IPS-18c (cell line): ENCODE data around the gene EFCAB12.
A peak's percentile ranks its signal among the peaks of the same experiment; 100 is the strongest.
"Not testable (repeated sequence)": the region's sequence is repeated elsewhere in the genome, so short reads cannot be mapped to it uniquely, and the experiment has no call there.

Experiments
- H3K4me3 ChIP-seq: 2 replicates; pipeline ENCODE4 v1.7.0; 2013; ENCODE audit warnings: low read depth, mild to moderate bottlenecking, low read length, moderate library complexity; ENCODE audit not compliant: insufficient read depth
- H3K9me3 ChIP-seq: one replicate; pipeline ENCODE4 v1.6.1; 2013; ENCODE audit warnings: mild to moderate bottlenecking, low read length, moderate library complexity; ENCODE audit not compliant: control insufficient read depth, insufficient read depth

The EFCAB12 gene

DNA sequence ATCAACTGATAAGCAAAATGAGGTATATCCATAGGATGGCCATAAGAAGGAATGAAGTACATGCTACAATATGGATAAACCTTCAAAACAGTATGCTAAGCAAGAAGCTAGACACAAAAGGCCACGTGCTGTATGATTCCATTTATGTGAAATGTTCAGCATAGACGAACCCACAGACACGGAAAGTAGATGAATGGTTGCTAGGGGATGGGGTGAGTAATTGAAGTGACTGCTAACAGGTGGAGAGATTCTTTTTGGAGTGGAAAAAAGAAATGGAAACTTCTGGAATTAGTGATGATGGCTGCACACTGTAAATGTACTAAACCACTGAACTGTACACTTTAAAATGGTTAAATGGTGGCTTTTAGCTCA, 630 bp upstream of the EFCAB12 start:
- Histone ChIP-seq H3K9me3 (no peaks in the 10 kb centered on the region), H3K4me3 (no peak overlapping the region; the same call in 1 of the 2 replicates)

DNA sequence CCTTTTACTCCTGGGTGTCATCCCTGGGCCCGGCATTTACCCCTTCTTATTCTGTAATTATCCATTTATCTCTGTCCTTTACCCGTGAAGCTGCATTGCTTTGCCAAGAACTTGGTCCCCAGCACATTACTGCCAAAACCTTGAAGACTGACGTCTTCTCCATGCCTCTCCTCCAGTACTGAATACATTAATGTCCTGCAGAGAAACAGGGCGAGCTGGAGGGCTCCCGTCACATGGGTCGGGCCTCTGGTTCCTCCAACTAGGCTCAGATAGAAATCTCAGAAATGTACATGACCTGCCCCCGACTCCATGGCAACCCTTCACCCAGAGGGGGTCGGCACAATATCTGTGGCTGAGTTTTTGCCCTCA, 445 bp downstream of the EFCAB12 start:
- Histone ChIP-seq H3K4me3 (peak overlapping the region; percentile 71), H3K9me3 (no peaks in the 10 kb centered on the region)

DNA sequence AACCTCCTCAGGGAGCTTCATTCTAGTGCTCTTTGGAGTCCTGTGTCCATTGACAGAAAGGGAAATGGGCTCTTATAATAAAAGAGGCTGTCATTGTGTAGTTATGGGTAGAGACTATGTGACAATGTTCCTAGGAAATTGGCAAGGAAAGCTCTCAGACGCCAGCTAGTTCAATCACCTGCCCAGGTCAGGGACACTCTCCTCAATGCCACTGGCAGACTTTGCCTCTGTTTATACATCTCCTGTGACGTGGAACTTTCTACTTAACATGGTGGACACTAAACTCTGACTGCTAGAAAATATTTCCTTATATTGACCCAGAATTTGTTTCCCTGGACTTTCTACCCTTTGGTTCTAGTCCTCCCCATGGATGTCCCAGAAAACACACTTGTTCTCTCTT, 2.8 kb downstream of the EFCAB12 start:
- Histone ChIP-seq H3K4me3 (no peak overlapping the region), H3K9me3 (no peaks in the 10 kb centered on the region)

DNA sequence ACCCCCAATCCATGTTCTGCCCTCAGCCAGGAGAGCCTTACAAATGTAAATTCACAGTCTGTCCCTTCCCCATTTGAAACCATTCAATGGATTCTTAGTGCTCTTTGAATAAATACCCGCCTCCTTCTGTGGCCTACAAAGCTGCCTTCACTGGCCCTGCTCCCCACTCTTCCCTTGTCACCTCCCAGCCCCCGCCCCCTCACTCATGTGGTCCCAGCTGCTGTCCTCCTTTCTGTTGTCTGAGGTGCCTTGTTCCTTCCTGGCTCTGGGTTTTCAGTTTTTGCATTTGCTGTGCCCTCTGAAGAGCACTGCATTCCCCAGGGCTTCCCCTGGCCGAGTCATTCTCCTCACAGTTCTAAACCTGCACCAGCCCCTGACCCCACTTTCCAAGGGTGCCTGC, 3.2 kb downstream of the EFCAB12 start:
- no peak overlapping the region for H3K4me3 ChIP-seq

DNA sequence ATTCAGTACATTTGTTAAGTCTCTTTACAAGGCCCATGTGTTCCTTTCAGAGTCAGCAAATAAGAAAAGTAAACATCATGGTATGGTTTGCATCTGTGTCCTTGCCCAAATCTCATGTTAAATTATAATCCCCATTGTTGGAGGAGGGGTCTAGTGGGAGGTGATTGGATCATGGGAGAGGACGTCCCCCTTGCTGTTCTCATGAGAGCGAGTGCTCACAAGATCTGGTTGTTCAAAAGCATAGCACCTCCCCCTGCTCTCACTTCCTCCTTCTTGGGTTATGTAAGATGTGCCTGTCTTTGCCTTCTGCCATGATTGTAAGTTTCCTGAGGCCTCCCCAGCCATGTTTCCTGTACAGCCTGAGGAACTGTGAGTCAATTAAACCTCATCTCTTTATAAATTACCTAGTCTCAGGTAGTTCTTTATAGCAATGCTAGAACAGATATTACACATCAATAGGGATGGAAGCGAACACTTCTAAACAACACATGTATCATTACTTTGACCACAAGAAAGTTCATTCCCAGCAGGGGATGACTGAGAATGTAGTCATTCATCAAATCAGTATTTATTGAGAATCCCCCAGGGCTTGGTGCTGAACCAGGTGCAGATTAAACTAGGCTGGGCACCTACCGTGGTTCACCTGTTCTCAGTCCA, 4.1 kb downstream of the EFCAB12 start:
- H3K4me3 ChIP-seq = no peak overlapping the region
- H3K9me3 ChIP-seq = no peaks in the 10 kb centered on the region

More for the DNA sequence above, 3.2 kb downstream of the EFCAB12 start:
- H3K9me3 ChIP-seq = no peaks in the 10 kb centered on the region

DNA sequence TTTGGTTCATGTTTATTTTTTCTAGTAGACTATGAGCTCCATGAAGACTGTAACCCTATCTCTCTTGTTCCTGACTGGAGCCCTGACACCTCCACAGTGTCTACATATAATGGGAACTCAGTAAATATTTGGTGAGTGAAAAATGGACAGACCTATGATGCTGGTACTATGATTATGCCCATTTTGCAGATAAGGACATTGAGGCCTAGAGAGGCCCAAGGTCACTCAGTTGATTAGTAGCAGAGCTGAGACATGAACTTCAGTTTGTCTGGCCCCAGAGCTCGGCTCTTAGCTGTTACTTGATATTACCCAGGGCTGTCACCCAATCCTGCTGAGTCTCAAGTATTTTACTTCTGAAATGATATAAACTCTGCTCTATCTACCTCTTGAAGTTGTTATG, 5.5 kb downstream of the EFCAB12 start:
- Histone ChIP-seq H3K9me3 (no peaks in the 10 kb centered on the region), H3K4me3 (no peak overlapping the region)

DNA sequence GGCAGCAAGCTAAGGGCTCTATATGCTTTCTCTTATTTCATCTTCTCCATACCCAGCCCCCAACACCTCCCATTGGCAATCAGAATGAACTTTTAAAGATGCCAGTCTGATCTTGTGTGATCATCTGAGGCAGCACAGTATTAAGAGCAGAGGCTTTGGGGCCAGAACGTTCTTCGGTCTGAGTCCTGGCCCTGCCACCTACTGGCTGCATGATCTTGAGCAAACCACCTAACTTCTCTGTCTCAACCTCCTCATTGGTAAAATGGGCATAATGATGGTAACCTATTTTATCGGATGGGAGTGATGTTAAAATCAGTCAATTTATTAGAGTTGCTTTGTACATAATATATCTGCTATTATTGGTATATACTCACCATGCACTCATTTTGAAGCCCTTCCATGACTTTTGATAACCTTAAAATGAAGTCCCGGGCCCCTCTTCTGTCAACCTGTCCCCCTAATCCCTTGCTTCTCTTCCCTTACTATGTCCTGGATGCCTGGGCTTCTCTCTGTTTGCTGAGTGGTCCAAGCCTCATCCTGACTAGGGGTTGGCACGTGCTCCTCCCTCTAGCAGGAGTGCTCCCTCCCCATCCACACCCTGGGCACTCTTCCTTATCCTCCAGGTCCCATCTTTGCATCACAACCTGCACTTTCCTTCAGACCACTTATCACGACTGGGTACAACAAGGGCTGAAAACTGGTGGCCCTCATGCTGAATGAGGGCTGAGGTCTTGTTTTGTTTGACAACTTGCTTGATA, 6.3 kb downstream of the EFCAB12 start:
- Histone ChIP-seq H3K9me3 (no peaks in the 10 kb centered on the region), H3K4me3 (no peak overlapping the region)

DNA sequence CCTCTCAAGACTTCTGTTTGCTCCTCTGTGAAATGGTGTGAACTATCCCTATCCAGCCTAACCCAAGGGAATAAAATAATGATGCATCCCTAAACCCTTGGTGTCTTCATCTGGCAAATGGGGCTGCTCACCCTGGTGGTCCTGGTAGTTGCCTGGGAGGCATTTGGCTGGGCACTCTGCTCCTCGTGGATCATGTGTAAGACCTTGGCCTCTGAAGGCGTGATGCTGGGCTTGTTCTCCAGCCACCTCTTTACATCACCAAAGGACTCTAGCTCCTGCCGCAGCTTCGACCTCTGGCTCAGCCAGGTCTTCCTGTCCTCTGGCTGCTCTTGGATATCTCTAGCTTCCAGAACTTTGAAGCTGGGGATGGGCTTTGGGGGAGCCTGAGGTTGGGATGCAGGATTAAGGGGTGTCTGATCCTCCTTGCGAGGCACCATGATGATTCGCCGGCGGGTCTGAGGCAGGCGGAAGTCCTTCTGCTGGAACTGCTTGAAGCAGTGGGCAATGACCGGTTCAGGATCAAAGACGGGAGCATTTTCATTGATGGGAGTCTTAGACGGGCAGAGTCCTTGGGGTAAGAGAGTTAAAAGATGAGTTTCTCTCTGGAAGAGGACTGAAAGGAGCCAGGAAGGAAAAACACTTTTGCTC, 7.1 kb downstream of the EFCAB12 start:
- Histone ChIP-seq H3K4me3 (no peak overlapping the region), H3K9me3 (no peaks in the 10 kb centered on the region)

DNA sequence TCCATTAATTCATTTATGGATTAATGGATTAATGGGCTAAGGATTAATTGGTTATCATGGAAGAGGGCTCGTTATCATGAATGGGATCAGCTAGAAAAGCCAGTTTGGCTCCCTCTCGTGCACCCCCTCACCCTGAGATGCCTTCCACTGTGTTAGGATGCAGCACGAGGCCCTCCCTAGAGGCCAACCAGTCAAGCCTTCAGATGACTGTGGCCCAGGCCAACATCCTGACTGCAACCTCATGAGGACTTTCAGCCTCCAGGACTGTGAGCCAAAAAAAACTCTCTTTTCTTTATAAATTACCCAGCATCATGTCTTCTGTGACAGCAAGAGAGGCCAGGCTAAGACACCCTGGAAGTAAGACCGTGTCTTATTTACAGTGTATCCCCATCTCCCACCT, 9.0 kb downstream of the EFCAB12 start:
- no peaks in the 10 kb centered on the region for H3K9me3 ChIP-seq

DNA sequence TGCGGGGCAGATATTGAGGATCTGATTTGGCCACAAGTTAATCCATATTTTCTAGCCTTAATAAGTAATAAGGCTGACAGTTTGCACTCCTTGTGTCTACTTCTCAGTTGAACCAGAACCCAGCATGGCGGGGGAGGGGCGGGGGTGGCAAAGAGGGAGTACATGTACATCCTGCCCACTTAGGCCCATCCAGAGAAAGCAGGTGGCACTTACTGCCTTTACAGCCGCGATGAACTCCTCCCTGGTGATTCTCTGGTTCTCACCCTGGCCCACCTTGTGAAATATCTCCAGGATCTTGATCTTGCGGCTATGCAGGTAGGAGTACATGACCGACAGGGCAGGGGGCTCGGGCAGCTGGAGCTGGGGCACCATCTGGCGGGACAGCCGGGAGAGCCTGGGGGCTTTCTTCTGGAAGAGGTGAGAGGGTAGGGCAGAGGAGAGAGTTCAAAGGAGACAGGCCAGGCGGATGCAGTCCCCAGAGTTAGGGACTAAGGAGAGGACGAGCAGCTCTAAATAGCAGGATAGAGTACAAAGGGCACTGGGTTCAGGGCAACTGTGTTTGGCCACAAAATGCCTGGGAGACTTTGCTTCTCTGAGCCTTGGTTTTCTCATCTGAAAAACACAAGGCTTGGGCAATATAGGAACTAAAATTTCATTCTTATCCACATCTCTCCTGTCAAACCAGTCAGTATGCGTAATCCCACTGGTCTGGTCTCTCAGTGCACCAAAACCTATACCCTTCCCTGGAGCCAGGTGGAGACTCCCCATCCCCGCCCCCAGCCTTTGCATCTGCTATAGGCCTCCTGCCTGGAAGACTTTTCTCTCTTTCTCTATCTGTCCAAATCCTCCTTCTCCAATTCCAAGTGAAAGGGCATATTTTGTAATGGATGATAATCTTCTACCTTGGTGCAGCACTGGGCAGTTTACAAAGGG, 10.1 kb downstream of the EFCAB12 start:
- no peaks in the 10 kb centered on the region for H3K9me3 ChIP-seq
- no peak overlapping the region for H3K4me3 ChIP-seq

More for the DNA sequence above, 9.0 kb downstream of the EFCAB12 start:
- no peak overlapping the region for H3K4me3 ChIP-seq

DNA sequence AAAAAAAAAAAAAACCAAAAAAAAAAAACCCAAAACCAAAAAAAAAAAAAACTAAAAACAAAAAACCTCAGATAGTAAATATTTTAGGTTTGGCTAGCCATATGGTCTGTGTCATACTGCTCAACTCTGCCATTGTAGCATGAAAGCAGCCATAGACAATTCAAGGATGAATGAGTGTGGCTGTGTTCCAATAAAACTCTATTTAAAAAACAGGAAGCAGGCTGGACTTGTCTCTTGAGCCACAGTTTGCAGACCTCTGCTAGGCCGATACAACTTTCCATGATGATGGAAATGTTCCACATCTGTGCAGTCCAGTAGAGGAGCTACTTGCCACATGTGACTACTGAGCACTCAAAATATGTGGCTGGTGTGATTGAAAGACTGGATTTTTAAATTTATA, 11.1 kb downstream of the EFCAB12 start:
- Histone ChIP-seq H3K9me3 (no peaks in the 10 kb centered on the region), H3K4me3 (no peak overlapping the region)

DNA sequence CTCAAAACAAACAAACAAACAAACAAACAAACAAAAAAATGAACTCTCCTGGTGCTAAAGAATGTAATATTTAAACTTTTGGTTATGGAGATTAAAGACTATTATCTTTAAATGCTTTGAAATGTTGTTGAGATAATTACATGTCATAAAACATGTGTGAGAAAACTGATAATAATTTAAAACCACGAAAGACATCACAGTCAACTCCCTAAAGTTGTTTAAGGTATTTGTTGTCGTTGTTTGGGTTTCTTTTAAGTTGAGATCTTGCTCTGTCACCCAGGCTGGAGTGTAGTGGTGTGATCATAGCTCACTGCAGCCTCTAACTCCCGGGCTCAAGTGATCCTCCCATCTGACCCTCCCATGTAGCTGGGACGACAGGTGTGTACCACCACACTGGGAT, 12.0 kb downstream of the EFCAB12 start:
- H3K4me3 ChIP-seq = no peak overlapping the region
- H3K9me3 ChIP-seq = no peaks in the 10 kb centered on the region

DNA sequence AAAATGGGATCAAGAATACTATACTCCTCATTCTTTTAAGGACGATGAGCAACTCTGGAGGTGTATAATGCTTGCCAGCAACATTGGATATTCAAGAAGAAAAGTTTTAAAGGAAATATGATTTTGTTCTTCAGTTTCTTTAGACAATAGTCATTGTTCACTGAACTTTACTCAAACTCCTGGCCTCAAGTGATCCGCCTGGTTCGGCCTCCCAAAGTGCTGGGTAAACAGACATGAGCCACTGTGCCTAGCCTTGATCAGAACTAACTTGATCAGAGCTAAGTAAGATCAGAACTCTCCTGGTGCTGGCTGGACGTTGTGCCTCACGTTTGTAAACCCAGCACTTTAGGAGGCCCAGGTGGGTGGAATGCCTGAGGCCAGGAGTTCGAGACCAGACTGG, 12.6 kb downstream of the EFCAB12 start:
- Histone ChIP-seq H3K9me3 (no peaks in the 10 kb centered on the region), H3K4me3 (no peak overlapping the region)

DNA sequence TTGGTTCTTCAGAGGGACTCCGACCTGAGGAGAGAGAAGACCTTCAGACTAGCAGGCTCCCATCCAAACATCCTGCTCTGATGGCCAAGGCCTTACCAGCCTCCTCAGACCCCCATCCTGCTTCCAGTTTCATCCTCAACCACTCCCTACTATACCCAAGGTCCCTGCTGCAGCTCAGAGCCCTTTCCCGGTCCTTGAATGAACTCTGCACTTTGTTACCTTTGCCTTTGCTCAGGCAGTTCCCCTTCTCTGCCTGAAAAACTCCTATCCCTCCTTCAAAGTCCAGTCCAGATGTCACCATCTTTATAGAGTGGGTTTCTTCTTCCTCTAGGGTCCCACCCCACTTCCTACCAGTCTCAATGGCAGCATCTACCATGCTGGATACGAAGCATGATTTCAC, 13.1 kb downstream of the EFCAB12 start:
- H3K4me3 ChIP-seq = no peak overlapping the region
- H3K9me3 ChIP-seq = no peaks in the 10 kb centered on the region

DNA sequence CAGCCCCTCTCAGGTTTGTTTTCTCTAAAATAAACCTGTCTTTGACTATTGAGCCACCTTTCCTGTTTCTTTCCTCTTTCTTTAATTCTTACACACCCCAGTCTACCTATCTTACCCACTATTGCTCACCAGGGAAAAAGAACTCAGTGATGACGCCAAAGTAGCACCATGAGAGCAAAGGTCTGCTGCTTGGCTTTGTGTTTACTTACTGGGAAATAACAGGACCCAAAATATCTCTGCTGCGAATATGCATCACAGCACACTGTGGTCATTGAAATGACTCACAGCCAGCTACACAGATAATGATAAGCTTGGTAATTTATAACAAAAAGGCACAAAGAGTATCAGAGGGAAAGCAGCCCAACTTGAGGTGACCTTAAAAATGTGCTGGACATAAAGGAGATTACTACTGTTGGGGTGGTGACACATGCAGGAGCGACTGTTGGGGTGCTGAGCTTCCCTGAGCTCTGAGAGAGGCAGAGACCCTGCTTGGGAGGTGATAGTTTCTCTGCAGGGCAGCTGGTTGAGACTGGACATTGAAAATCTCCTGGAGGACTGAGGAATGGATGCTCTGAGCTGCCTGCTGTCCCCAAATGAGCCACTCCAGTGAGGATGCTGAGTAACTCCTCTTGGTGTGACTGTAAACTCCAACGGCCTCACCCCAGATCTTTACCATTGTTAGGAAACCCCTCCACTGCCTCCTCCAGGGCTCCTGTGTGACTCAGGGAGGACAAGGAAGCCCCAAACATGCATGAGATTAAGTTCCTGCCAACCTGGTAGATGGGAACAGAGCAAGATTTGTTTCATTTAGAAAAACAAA, 14.5 kb downstream of the EFCAB12 start:
- no peaks in the 10 kb centered on the region for H3K9me3 ChIP-seq
- H3K4me3 ChIP-seq = no peak overlapping the region

DNA sequence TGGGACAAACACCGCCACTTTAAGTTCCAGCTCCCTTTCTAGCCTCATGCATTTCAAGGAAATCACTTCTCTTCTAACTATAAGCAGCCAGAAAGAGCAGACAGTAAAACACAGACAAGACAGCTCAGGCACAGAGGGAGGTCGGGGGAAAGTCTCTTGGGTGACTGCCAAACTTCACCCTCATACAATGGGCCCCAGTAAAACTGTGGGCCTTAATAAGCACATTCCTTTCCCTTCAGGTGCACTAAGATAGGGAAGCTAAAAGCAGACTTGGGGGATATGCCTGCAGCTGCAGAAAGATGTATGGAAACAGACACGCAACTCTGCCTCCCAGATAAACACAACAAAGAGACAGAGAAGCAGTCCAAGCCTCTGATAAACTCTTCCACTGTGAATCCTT, 15.2 kb downstream of the EFCAB12 start:
- H3K9me3 ChIP-seq, H3K4me3 ChIP-seq: not testable (repeated sequence)
